NCI-H2171 treated with DMSO at 0.1 percent for 48 hours (cell line): ENCODE measurements around the gene CNNM3.
"Not testable (repeated sequence)": the region's sequence is repeated elsewhere in the genome, so short reads cannot be mapped to it uniquely, and the experiment has no call there.

Experiments
- DNase-seq: peaks from one replicate; lab custom pipeline; 2025; lab: John Stamatoyannopoulos, UW

Gene CNNM3

DNA sequence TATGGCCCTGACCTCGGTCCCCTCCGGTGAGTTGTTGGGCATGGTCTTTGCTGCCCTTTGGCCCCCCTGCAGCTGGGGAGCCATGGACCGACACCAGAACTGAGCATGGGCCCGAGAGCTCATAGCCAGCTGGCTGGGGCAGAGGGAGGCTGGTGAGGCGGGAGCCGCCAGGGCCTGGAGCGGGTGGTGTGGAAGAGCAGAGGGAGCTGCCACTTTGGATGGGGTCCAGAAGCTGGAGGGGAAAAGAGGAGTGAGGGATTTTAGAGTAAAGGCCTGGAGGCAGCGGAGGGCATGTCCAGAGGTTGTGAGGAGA, 16.5 kb upstream of the CNNM3 start:
- DNase-seq: no peak

DNA sequence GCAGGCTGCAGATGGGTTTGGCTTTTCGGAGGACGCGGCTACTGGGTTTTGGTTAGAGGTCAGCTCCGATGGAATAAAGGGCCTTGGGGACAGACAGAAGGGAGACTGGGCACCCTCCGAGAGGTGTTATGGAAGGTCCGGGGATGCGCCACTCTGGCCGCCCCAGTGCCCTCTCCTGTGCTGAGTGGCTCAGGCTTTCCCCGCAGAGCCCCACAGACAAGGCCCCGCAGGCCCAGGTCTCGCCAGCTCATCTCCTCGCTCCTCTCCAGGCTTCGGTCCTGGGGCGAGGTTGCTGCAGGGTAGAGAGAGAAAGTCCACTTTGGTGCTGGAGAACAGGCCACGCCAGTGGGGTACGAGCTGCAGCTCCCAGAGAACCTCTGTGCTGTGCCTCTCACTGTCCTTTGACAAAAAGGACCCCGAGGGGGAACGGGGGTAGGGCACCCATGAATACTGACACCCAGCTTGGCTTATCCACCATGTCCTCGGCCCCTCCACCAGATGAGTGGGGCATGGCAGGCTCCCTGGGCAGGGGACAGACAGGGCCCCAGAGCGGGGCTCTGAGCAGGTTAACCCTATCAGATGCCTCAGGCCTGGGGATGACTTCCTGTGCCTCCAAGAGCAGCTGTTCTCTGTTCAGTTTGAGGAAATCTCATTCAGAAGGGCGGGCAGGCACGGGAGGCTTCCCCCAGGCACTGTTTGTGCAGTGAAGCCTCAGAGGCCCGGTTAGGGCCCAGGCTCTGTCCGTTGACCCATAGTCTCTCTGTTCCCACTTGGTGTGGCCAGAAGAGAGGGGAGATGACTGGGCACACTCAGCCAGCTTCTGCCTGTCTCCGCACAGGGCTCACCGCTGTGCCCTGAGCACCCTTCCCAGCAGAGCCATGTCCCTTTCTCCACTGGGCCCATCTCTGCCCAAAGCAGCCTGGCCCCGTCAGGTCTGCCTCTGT, 15.7 kb upstream of the CNNM3 start:
- DNase-seq: no peak

DNA sequence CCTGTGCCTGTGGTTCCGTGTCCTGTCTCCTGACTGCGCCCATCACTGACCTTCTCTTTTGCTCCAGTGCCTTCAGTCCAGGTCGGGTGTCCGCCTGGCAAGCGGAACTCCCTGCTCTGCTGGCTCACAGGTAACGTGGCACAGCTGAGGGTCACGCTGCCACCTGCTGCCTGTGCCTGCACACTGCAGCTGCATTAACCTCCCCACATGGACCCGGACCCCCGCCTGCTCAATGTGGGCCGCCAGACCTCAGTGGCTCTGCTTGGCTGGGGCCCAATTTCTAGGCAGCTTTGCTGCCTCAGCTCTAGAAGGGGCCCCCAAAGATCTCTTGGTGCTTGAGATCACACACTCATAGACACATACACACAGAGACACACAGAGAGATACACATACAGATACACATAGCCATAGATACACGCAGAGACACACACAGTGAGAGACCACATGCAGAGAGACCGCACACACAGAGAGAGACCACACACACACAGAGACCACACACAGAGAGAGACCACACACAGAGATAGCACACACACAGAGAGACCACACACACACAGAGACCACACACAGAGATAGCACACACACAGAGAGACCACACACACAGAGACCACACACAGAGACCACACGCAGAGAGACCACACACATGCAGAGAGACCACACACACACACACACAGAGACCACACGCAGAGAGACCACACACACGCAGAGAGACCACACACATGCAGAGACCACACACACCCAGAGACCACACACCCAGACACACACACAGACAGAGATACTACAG, 14.9 kb upstream of the CNNM3 start:
- DNase-seq: peak; percentile 54

DNA sequence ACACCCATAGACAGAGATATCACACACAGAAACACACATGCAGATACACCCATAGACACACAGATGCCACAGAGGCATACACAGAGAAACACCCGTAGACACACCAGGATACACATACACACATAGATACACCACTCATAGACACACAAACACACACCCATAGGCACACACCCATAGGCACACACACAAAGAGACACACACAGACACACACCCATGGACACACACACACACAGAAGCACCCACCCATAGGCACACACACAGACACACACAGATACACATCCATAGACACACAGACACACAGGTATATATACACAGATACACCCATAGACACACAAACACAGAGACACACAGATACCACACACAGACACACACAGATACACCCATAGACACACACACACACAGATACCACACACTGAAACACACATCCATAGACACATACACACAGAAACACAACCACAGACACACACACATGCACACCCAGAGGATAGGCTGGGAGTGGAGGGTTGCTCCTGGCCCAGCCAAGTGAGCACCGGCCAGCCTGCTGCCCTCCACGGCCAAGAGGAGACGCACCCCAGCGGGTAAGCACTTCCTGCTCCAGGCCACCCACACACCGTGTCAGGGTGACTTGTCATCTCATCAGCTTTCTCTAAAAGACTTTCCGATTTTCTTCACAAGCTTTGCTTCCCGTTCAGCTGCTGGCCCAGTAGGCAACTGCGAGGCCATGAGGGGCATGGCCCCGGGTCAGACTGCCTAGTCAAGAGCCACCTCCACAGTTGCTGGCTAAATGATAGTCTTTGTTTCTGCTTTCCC, 14.1 kb upstream of the CNNM3 start:
- DNase-seq: no peak

DNA sequence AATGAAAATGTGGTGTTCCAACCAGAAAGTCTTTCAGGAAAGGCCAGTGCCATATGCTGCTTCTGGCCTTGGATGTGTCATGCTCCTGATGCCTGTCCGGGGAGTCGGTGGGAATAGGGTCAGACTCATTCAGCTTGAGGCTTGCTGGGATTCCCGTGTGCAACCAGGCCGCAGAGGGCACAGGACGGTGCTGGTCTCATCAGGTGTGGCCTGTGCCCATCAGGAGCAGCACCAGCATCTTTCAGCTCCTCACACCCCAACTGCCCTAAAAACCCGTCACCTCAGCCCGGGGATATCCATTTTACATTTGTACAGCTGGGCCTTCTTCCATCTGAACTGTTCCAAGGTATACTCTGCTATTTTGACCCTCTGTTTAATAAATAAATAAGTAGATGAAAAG, 13.3 kb upstream of the CNNM3 start:
- no peak for DNase-seq

DNA sequence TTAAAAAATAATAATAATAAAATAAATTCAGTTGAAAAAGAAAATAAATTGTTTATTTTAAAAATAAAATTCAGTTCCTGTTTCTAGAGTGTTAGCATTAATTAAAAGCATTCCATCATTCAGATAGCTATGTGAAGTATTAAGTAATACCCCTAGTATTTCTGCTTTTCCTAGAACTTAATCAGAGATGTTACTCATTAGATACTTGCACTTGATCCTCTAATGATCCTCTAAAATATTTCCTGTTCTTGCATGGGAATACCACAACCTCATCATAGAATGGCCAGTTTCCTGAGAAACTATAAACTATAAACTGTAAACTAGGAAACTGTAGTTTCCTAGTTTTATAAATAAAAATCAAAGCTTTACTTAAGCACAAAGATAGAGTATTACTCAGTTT, 11.1 kb upstream of the CNNM3 start:
- DNase-seq: no peak

DNA sequence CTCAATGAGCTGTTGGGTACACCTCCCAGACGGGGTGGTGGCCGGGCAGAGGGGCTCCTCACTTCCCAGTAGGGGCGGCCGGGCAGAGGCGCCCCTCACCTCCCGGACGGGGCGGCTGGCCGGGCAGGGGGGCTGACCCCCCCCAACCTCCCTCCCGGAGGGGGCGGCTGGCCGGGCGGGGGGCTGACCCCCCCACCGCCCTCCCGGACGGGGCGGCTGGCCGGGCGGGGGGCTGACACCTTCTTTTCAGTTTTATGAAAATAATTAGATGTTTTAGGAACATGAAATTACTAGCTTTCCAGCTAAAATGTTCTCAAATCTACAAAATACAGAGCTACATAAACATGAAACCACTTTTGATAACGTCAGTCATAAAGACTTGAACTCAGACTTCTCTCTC, 10.1 kb upstream of the CNNM3 start:
- not testable (repeated sequence) for DNase-seq

DNA sequence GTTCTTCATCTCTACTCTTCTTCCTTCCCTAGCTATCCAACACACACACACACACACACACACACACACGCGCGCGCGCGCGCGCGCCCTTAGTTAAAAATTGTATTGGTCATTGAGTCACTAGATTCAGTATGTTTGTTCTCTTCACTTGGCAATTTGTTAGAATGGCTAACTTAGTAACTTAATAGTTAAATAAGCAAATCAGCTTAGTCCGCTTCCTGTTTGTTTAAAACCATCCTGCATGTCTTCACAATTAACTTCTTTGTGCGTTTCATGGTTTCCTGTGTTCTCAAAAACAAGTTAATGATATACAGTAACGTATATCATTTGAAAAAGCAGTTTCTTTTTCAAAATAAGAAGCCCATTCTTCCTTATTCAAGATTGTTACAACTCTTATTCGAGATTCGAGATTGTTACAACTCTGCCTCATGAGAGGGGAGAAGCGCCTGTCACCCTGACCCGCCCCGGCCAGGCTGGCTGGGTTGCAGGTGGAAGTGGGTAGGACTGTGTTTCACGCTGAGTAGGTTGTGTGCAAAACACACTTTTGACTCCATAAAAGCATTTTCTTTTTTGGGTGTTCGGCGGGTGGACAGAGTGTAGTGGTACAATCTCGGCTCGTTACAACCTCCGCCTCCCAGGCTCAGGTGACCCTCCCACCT, 9.5 kb upstream of the CNNM3 start:
- DNase-seq: no peak

DNA sequence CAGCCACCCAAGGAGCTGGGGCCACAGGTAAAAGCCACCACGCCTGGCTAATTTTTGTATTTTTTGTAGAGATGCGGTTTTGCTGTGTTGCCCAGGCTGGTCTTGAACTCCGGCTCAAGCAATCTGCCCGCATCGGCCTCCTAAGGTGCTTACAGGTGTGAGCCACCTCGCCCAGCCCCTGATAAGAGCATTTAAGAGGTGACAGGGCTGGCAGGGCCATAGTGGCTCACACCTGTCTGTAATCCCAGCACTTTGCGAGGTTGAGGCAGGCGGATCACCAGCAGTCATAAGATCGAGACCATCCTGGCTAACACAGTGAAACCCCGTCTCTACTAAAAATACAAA, 9.0 kb upstream of the CNNM3 start:
- no peak for DNase-seq

DNA sequence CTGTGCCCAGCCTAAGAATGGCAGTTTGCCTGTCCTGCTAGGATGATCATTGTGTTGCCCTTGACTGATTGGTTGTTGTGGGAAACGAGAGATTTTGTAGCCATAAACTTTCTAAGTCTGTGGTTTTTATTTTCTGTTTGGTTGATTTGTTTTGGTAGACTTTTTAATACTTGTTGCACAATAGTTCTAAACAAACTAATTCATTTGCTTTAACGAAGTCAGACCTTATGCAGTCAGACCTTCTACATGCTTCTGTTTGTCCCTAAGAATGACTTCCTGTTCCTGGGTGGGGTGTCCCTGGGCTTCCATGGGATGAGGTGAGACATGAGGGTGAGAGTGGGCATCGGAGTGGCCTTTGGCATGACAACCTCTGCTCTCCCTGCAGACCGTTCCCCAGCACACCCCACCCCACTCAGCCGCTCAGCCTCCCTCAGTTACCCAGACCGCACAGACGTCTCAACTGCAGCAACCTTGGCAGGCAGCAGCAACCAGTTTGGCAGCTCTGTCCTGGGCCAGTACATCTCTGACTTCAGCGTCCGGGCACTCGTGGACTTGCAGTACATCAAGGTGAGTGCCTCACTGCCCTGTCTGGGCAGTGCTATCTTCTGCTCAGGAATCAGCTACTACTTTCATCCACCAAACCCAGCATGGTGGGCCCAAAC, 7.8 kb upstream of the CNNM3 start:
- DNase-seq: no peak

DNA sequence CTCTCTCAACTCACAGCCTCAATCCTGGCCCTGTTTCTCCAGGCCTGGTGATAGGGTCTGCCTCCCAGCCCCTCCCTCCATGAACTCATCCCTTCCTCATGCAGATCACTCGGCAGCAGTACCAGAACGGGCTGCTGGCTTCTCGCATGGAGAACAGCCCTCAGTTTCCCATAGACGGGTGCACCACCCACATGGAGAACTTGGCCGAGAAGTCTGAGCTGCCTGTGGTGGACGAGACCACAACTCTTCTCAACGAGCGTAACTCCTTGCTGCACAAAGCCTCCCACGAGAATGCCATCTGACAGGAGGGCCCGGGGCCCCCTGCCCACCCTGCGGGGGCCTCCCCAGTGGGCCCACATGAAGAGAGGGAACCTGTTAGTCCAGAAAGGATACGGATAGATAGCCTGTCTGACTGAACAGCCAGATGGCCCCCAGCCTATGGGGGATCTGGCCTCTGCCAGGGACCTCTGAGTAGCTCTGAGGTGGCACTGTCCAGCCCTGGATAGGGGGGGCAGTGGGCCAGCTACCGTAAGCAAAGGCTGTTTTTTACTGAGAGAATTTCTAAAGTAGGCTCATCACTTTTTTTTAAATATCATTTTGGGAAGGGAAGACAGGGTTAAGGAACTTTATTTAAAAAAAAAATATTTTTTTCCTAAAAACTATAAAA, 6.7 kb upstream of the CNNM3 start:
- DNase-seq: no peak

DNA sequence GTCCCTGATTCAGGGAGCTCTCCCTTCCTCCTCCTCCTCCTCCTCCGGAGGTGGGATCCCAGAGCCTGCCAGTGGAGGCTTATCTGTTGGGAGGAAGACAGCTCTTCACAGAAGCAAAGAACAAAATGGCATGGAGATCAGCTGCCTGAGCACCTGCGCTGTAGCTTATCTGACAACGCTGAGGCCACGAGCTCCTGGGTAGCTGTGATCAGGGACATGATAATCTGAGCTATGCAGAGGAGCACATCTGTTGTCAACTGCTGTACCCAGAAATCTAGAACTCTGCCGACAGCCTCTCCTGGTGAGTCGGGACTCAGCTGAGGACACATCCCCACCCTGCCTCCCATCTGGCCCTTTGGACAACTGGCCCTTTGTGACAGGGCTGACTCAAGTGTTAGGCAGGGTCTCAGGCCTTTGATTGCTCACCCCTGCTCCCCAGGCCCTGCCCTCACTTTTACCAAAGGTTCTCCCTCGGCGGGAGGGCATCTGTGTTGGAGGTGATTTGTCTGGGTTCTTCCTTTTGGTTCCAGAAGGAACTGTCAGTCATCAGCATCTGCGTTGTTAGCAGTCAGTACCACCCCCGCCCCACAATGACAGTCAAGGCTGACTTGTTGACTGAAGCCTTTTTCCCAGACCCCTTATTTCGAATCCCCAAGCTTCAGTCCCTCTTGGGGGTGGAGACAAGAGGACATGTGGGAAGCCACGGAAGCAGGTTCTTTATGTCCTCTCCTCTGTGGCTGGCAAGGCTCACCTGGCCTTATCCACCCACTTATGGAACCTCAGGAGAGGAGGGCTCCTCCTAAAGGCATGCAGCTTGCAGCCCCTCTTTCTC, 5.9 kb upstream of the CNNM3 start:
- no peak for DNase-seq

DNA sequence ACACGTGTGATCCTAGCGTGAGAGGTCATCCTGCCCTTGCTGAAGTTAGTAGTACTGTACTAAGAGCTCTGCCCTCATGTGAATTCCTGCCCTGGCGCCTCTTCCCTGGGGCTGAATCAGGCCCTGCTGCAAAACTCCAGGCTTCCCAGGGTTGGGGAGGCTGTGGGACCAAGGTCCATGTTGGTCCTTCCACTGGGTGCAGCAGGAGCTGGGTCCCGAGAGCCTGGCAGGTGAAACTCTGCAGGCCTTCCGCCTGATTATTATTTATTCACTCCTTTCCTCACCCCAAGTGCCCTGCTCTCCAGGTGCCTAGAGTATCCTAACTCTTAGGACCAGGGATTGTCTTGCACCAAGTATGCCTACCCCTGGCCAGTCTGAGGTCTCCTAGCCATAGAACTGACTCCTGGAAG, 5.3 kb upstream of the CNNM3 start:
- no peak for DNase-seq

DNA sequence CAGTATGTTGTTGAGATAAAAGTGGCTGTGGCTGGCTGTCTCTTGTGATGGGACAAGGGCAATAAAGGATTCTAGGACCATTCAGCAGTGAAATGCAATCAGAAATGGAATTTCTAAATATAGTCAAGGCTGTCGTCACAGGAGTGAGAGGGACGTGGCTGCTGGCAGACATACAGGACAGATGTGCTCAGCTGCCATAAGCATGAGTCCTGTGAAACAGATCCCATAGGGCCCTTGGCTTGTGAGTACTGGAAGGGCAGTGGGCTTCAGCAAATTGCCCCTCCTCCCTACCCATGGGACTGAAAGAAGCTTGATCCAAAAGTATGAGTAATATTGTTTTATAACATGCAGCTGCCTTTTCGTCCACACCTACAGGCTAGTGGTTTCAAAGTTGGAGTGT, 4.2 kb upstream of the CNNM3 start:
- no peak for DNase-seq

DNA sequence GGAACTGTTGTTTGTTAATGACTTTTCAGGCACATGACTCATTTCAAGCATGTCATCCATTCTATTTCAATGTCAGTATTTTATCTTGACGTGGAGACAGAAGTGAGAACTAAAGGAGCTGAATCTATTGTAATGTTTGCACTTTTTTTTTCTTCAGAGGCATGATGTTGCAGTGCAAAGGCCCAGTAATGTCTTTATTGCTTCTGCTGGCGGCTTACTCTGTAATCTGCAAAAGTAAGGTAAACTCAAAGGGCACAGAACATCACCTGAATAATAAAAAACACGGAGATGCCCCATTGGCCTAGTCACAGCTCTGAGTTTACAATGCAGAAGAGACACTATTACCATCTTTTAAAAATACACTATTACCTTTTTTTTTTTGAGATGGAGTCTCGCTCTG, 2.4 kb upstream of the CNNM3 start:
- DNase-seq: no peak

DNA sequence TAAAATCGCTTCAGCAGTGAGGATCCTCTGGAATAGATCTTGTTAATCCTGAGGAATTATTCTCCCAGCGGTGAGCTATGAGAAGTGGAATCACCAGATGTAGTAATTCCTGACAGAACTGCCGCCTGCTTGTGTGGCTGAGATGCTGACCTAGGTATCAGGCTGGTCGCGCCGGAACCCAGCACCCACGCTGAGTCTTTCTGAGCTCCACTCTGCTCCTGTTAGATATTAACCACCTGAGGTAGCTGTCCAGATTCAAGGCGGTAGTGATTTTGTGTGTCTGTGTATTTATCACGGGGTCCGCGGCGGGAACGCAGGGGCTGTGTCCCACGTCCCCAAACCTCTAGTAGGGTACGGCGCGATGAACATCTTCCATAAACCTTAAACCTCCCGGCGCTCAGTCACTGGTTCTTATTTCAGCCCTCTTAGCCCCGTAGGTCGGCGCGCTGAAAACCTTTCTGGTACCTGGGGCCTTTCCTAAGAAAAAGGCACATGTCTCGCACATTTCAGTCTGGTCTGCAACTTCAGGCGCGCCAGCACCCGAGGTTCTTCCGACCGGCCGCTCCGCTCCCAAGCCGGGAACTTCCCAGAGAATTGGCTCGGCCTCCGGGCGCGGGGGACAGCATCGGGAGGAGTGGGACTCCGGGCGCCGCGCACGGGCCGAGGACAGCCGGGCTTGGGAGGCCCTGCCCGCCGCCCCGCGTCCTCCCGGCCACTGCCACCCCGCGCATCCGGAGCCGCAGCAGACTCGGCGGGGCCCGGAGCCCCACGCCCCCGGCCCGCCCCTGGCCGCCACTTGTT, 542 bp upstream of the CNNM3 start:
- DNase-seq: peak; percentile 76

DNA sequence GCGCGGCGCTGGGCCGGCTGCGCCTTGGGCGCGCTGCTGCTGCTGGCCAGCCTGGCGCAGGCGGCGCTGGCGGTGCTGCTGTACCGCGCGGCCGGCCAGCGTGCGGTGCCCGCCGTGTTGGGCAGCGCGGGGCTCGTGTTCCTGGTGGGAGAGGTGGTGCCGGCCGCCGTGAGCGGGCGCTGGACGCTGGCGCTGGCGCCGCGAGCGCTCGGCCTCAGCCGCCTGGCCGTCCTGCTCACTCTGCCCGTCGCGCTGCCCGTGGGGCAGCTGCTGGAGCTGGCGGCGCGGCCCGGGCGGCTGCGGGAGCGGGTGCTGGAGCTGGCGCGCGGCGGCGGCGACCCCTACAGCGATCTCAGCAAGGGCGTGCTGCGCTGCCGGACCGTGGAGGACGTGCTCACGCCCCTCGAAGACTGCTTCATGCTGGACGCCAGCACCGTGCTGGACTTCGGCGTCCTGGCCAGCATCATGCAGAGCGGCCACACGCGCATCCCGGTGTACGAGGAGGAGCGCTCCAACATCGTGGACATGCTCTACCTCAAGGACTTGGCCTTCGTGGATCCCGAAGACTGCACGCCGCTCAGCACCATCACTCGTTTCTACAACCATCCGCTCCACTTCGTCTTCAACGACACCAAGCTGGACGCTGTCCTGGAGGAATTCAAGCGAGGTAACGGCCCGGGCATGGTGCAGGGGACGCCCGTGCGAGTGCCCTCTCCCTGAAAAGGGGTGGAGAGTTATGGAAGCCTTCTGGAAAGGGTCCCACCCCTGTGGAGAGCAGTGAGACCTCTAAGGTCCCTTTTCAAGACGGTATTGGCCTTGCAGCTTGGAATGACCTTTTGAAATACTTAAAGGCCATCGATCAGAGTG, 1.0 kb downstream of the CNNM3 start:
- peak; percentile 31 for DNase-seq

DNA sequence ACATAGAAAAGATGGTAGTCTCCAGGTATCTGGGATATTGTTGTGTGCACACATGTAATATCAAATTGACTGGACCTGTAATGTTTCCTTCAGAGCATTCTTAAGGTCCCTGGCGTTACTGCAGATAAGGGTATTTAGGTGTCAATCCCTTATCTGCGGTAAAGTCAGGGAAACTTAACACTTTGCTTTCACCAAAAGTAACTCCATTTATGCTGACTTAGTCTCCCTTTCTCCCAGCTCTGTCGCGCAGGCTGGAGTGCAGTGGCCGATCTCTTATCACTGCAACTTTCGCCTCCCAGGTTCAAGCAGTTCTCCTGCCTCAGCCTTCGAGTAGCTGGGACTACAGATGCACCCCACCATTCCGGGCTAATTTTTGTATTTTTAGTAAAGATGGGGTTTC, 1.8 kb downstream of the CNNM3 start:
- no peak for DNase-seq
